ENCODE measurements around the gene FBXO33. TPM values are rescaled to one million over a fixed set of nuclear protein-coding genes. Genes with fewer than 3 reads are reported as not detected.

The FBXO33 gene
- total RNA-seq, 1 experiment from 2014 or later: 9.7 TPM

DNA sequence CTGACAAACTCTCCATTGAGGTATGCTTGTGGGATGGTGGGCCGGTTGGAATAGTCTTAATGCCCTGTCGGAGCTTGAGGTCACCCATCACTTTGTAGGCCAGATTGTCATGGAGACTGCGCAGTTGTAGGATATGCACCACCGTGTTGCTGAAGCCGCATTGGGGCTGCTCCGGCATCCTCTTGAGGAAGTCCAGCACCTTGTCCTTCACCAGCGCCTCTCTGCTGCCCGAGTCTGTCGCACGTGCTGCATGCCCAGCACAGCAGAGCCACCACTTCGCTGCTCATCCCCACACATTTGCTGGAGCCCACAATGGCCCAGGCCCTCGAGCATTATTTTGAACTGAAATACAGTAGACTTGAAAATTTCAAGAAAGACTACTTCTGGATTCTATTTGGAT is 61.8 kb downstream of the FBXO33 start:
- H4K20me1 ChIP-seq (ENCODE audit: insufficient read depth): no peaks in the 10 kb centered on the region
- H3K27ac ChIP-seq (ENCODE audit: low read depth, low read length): no peak overlapping the region
- no peak overlapping the region for H3K4me3 ChIP-seq (replicated peaks in 1 of 2; ENCODE audit: low read depth in 1 of 2, low read length in 2 of 2)
- no peak for DNase-seq (ENCODE audit: low read depth, low spot score)
- H2AFZ ChIP-seq (ENCODE audit: low read depth, low read length, poor library complexity, severe bottlenecking): no peak overlapping the region
- POLR2A ChIA-PET: no interaction called here
- no peak for ATAC-seq
- no peak for TF ChIP-seq RAD21 (IDR thresholded peaks at IDR 0.05; ENCODE audit: low read depth)
- no peak for TF ChIP-seq YY1 (IDR thresholded peaks at IDR 0.05; ENCODE audit: extremely low read depth, insufficient replicate concordance, low read depth, low read length)
- TF ChIP-seq SIN3A (IDR thresholded peaks at IDR 0.05; ENCODE audit: low read depth): no peak
- no peak for TF ChIP-seq ZFX (IDR thresholded peaks at IDR 0.05)
- TF ChIP-seq ZNF274 (IDR thresholded peaks at IDR 0.05; ENCODE audit: low read depth, low read length): no peak
- no peak for TF ChIP-seq TCF7L2 (IDR thresholded peaks at IDR 0.05; ENCODE audit: borderline replicate concordance, extremely low read depth, insufficient read depth, insufficient read length)
- no peak for TF ChIP-seq JUND (IDR thresholded peaks at IDR 0.05)
- H3K79me2 ChIP-seq (ENCODE audit: insufficient read depth, low read length): no peaks in the 10 kb centered on the region
- H3K4me1 ChIP-seq (ENCODE audit: control insufficient read depth in 1 of 2, insufficient read depth in 2 of 2, low read length in 2 of 2): no peaks in the 10 kb centered on the region
- CTCF ChIA-PET: no interaction called here
- no peak overlapping the region for H3K4me2 ChIP-seq (ENCODE audit: low read length)
- intact Hi-C loops (cut with micrococcal nuclease): no loop called here
- RAD21 ChIA-PET (ENCODE audit: low non-redundant PET in 1 of 2, low total read pairs in 2 of 2, uncharacterized antibody in 2 of 2, unreplicated experiment in 2 of 2): no interaction called here
- H3K36me3 ChIP-seq (ENCODE audit: control insufficient read depth in 1 of 2, insufficient read depth in 2 of 2, low read length in 2 of 2): no peaks in the 10 kb centered on the region
- H3K9me3 ChIP-seq (ENCODE audit: control insufficient read depth in 1 of 2, insufficient read depth in 1 of 2, low read depth in 1 of 2, low read length in 2 of 2): no peaks in the 10 kb centered on the region
- H3K9ac ChIP-seq (ENCODE audit: low read length): no peak overlapping the region
- no TSS peak for BruUV-seq (replicated peaks)
- no peaks in the 10 kb centered on the region for H3K27me3 ChIP-seq (ENCODE audit: insufficient read depth, low read length)
- H3K9me2 ChIP-seq (ENCODE audit: insufficient read depth): no peaks in the 10 kb centered on the region

DNA sequence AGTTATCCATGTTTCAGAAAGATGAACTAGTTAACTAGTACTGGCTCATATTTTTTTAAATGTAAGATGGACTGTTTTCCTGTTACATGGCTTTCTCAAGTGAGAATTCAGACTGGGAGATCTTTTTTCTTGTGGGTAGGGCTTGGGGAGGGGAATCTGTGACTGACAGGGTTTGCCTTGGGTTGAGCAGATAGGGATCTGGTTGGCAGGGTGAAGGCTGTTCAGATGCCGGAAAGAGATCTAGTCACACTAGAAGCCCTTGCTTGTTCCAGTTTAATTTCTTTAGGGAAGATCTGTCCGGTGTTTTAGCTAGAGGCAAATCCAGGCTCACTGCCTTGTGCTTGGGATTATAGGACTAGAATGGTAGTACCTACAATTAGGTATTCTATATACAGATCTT is 63.2 kb downstream of the FBXO33 start:
- DNase-seq (ENCODE audit: low read depth, low spot score): no peak
- Histone ChIP-seq H3K9ac (ENCODE audit: low read length) (no peak overlapping the region), H3K27me3 (ENCODE audit: insufficient read depth, low read length) (no peaks in the 10 kb centered on the region), H3K4me3 (replicated peaks in 1 of 2; ENCODE audit: low read depth in 1 of 2, low read length in 2 of 2) (no peak overlapping the region), H4K20me1 (ENCODE audit: insufficient read depth) (no peaks in the 10 kb centered on the region), H3K9me3 (ENCODE audit: control insufficient read depth in 1 of 2, insufficient read depth in 1 of 2, low read depth in 1 of 2, low read length in 2 of 2) (no peaks in the 10 kb centered on the region), H2AFZ (ENCODE audit: low read depth, low read length, poor library complexity, severe bottlenecking) (no peak overlapping the region), H3K27ac (ENCODE audit: low read depth, low read length) (no peak overlapping the region), H3K9me2 (ENCODE audit: insufficient read depth) (no peaks in the 10 kb centered on the region), H3K4me1 (ENCODE audit: control insufficient read depth in 1 of 2, insufficient read depth in 2 of 2, low read length in 2 of 2) (no peaks in the 10 kb centered on the region), H3K4me2 (ENCODE audit: low read length) (no peak overlapping the region), H3K79me2 (ENCODE audit: insufficient read depth, low read length) (no peaks in the 10 kb centered on the region), H3K36me3 (ENCODE audit: control insufficient read depth in 1 of 2, insufficient read depth in 2 of 2, low read length in 2 of 2) (no peaks in the 10 kb centered on the region)
- POLR2A ChIA-PET: no interaction called here
- RAD21 ChIA-PET (ENCODE audit: low non-redundant PET in 1 of 2, low total read pairs in 2 of 2, uncharacterized antibody in 2 of 2, unreplicated experiment in 2 of 2): no interaction called here
- CTCF ChIA-PET: interaction anchor here (1.4 kb wide), 1 partner anchor 26 kb away, joined by 3 read pairs; no protein-coding TSS in a partner anchor
- intact Hi-C loops (cut with micrococcal nuclease): loop anchor here (5.0 kb wide), 1 partner anchor 197 kb away; the partner anchor contains the start of gene TRAPPC6B
- ATAC-seq: no peak
- BruUV-seq (replicated peaks): no TSS peak
- no peak for TF ChIP-seq POLR2A (IDR thresholded peaks at IDR 0.05; ENCODE audit: borderline replicate concordance, extremely low read depth, insufficient read depth, insufficient read length)
- TF ChIP-seq, protein P1, sequence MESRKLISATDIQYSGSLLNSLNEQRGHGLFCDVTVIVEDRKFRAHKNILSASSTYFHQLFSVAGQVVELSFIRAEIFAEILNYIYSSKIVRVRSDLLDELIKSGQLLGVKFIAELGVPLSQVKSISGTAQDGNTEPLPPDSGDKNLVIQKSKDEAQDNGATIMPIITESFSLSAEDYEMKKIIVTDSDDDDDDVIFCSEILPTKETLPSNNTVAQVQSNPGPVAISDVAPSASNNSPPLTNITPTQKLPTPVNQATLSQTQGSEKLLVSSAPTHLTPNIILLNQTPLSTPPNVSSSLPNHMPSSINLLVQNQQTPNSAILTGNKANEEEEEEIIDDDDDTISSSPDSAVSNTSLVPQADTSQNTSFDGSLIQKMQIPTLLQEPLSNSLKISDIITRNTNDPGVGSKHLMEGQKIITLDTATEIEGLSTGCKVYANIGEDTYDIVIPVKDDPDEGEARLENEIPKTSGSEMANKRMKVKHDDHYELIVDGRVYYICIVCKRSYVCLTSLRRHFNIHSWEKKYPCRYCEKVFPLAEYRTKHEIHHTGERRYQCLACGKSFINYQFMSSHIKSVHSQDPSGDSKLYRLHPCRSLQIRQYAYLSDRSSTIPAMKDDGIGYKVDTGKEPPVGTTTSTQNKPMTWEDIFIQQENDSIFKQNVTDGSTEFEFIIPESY (IDR thresholded peaks at IDR 0.05; ENCODE audit: extremely low read depth, insufficient replicate concordance, low read length): no peak
- TF ChIP-seq SP1 (IDR thresholded peaks at IDR 0.05; ENCODE audit: low read depth): no peak
- TF ChIP-seq ELF1 (IDR thresholded peaks at IDR 0.05; ENCODE audit: borderline replicate concordance, low read depth): no peak
- TF ChIP-seq EZH2 (IDR thresholded peaks at IDR 0.05): no peak
- TF ChIP-seq ZNF274 (IDR thresholded peaks at IDR 0.05; ENCODE audit: low read depth, low read length): no peak
- TF ChIP-seq FOSL1 (IDR thresholded peaks at IDR 0.05; ENCODE audit: low read depth): no peak
- TF ChIP-seq, protein P2, sequence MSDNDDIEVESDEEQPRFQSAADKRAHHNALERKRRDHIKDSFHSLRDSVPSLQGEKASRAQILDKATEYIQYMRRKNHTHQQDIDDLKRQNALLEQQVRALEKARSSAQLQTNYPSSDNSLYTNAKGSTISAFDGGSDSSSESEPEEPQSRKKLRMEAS (IDR thresholded peaks at IDR 0.05): no peak
- no peak for TF ChIP-seq ZFX (IDR thresholded peaks at IDR 0.05)
- TF ChIP-seq, protein P3, sequence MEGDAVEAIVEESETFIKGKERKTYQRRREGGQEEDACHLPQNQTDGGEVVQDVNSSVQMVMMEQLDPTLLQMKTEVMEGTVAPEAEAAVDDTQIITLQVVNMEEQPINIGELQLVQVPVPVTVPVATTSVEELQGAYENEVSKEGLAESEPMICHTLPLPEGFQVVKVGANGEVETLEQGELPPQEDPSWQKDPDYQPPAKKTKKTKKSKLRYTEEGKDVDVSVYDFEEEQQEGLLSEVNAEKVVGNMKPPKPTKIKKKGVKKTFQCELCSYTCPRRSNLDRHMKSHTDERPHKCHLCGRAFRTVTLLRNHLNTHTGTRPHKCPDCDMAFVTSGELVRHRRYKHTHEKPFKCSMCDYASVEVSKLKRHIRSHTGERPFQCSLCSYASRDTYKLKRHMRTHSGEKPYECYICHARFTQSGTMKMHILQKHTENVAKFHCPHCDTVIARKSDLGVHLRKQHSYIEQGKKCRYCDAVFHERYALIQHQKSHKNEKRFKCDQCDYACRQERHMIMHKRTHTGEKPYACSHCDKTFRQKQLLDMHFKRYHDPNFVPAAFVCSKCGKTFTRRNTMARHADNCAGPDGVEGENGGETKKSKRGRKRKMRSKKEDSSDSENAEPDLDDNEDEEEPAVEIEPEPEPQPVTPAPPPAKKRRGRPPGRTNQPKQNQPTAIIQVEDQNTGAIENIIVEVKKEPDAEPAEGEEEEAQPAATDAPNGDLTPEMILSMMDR (IDR thresholded peaks at IDR 0.05 in 2 of 3, conservative IDR thresholded peaks at IDR 0.05 in 1 of 3; ENCODE audit: borderline replicate concordance in 1 of 3, insufficient read depth in 1 of 3, low read depth in 2 of 3, low read length in 2 of 3): no peak
- TF ChIP-seq, protein P4, sequence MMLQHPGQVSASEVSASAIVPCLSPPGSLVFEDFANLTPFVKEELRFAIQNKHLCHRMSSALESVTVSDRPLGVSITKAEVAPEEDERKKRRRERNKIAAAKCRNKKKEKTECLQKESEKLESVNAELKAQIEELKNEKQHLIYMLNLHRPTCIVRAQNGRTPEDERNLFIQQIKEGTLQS (IDR thresholded peaks at IDR 0.05): no peak
- no peak for TF ChIP-seq SRF (IDR thresholded peaks at IDR 0.05; ENCODE audit: low read depth)
- no peak for TF ChIP-seq POLR2AphosphoS5 (IDR thresholded peaks at IDR 0.05; ENCODE audit: low read depth, low read length)
- no peak for TF ChIP-seq CBX3 (IDR thresholded peaks at IDR 0.05; ENCODE audit: low read depth)
- no peak for TF ChIP-seq CEBPB (IDR thresholded peaks at IDR 0.05; ENCODE audit: low read depth)

Measured in HCT116 (cell line).